Transverse colon (tissue), 4 donors: ENCODE results near the gene NFYC. TPM values are rescaled to one million over a fixed set of nuclear protein-coding genes. Genes with fewer than 3 reads are reported as not detected.

ENCODE experiments used
- DNase-seq: peaks from one replicate; pipeline ENCODE4 v3.0.0-alpha.2; 2019
- H3K27ac ChIP-seq, 4 donors: fragments of 200-600 bp; sonication (generic); 2 replicates each; pipeline ENCODE4 v1.5.1; 2016 to 2018; ENCODE audit warnings: inconsistent platforms in 4 of 4
- H3K27me3 ChIP-seq: fragments of 200-600 bp; sonication (generic); 2 replicates; pipeline ENCODE4 v1.5.1; 2017; ENCODE audit warnings: inconsistent platforms
- H3K36me3 ChIP-seq, 4 donors: fragments of 200-600 bp; sonication (generic); 2 replicates each; pipeline ENCODE4 v1.5.1; 2017 to 2019; ENCODE audit warnings: inconsistent platforms in 4 of 4
- H3K4me1 ChIP-seq, 4 donors: fragments of 200-600 bp; sonication (generic); 2 replicates each; pipeline ENCODE4 v1.5.1; 2017 to 2020; ENCODE audit warnings: inconsistent platforms in 4 of 4
- H3K4me3 ChIP-seq, 4 donors: fragments of 200-600 bp; sonication (generic); 1 replicate in 1 of 4; 2 replicates in 3 of 4; pipeline versions ENCODE4 v1.5.1 to v1.6.1; 2017 to 2019; ENCODE audit warnings: inconsistent platforms in 4 of 4
- H3K9me3 ChIP-seq, 2 donors: fragments of 200-600 bp; sonication (generic); 2 replicates each; pipeline ENCODE4 v1.5.1; 2017 to 2019; ENCODE audit warnings: inconsistent platforms in 2 of 2
- EP300 ChIP-seq: sonication (generic); formaldehyde crosslinking; IDR thresholded peaks from one replicate; pipeline ENCODE4 v1.6.1; 2017; ENCODE audit warnings: antibody characterized with exemption, low read depth
- POLR2A ChIP-seq: fragments of 450-650 bp; IDR thresholded peaks from one replicate; pipeline ENCODE4 v1.6.1; 2016; ENCODE audit warnings: antibody characterized with exemption, mild to moderate bottlenecking, moderate library complexity
- POLR2AphosphoS5 ChIP-seq, 3 donors: sonication (generic); formaldehyde crosslinking; IDR thresholded peaks; one replicate each; pipeline ENCODE4 v1.6.1; 2016; ENCODE audit warnings: antibody characterized with exemption in 3 of 3
- WGBS, 2 donors: methylation state at CpG; one replicate each; pipeline ENCODE4 v1.1.5; 2018; ENCODE audit warnings: low coverage in 1 of 2; 5-methylcytosine and 5-hydroxymethylcytosine counted together
- in situ Hi-C, 4 donors: fragments of 200-750 bp; cut with MboI; loops; one replicate each; pipeline versions ENCODE4 v1.15.0 to v1.15.1; 2017; ENCODE audit warnings: low sequenced_read_pairs in 3 of 4, low pct_ligation_motif_present in 1 of 4, low pct_unique_long_range_greater_than_20kb in 1 of 4
- intact Hi-C: fragments of 100-400 bp; cut with DNase I; formaldehyde crosslinking; loops from one replicate; pipeline ENCODE4 v1.15.1; 2023; ENCODE audit warnings: low total_unique reads
- total RNA-seq, 4 donors: library from RNA; depleted of rRNA; stranded (reverse); fragments of >200 nt; gene quantifications; one replicate each; pipeline ENCODE4 v1.1.0, GENCODE V29; 2016
- TF ChIP-seq, protein P1 (sequence below), 5 experiments: fragments of 200-600 bp in 3 of 5; fragments of 450-650 bp in 2 of 5; sonication (generic) in 3 of 5; IDR thresholded peaks; 1 replicate in 2 of 5; 2 replicates in 3 of 5; pipeline ENCODE4 v1.5.1; 2016 to 2017; ENCODE audit warnings: antibody characterized with exemption in 5 of 5, inconsistent platforms in 3 of 5, mild to moderate bottlenecking in 2 of 5, moderate library complexity in 1 of 5

NFYC gene
- total RNA-seq: 100 to 1,000 TPM in 1 of 4 donors, 10 to 100 TPM in 3; 34.4 to 101 (median 76.4) TPM

DNA sequence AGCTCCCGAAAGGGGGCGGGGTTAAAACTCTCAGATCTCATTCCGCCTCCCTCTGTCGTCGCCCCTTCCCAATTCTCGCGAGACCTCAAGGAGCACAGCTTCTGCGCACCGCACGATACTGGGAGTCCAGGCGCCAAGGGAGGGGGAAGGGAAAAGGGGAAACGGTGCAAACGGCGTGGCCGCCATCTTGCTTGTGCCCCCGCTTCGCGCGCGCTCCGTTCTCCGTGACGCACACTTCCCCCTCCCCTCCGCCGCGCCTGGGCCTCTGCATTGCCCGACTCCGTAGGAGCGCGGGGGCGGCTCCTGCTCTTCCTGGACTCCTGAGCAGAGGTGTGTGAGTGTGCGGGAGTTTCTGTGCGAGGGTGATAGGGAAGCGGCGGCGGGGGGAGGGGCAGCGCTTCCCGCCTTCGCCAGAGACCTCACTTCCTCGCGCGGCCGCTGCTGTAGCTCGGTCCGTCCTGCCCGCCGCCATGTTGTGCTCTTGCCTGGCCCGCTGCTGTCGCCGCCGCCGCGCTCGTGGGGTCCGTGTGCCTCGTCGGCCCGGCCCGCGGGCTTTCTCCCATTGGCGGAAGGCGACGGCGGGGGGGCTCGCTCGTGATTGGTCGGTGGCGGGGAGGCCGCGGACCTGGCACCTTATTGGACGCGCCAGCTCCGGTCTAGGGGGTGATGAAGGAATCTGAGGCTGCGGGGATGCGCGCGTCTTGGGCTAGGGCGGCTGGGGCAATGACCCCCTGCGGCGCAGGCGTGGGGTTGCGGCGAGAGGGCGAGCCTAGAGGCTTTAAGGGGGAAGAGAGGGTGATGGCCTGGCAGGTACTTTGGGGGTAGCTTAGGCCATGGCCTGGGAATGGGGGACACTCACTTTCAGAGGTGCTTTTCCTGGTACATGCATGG is at the start of gene NFYC:
NFYC (plus strand) TSS at position 167 of the 891 bp plus-strand sequence. CDS start 47,140 bp downstream, outside the sequence.
- H3K4me3 ChIP-seq: peak within 1 kb of the TSS; percentile 72 to 84 (median 78)
- intact Hi-C loops: no loop called here
- TF ChIP-seq, protein P1, sequence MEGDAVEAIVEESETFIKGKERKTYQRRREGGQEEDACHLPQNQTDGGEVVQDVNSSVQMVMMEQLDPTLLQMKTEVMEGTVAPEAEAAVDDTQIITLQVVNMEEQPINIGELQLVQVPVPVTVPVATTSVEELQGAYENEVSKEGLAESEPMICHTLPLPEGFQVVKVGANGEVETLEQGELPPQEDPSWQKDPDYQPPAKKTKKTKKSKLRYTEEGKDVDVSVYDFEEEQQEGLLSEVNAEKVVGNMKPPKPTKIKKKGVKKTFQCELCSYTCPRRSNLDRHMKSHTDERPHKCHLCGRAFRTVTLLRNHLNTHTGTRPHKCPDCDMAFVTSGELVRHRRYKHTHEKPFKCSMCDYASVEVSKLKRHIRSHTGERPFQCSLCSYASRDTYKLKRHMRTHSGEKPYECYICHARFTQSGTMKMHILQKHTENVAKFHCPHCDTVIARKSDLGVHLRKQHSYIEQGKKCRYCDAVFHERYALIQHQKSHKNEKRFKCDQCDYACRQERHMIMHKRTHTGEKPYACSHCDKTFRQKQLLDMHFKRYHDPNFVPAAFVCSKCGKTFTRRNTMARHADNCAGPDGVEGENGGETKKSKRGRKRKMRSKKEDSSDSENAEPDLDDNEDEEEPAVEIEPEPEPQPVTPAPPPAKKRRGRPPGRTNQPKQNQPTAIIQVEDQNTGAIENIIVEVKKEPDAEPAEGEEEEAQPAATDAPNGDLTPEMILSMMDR (IDR thresholded peaks at IDR 0.05): peak in 1 of 5 experiments; percentile 25
- TF ChIP-seq EP300: no peak
- TF ChIP-seq POLR2AphosphoS5 (IDR thresholded peaks at IDR 0.05): peak; percentile 89 to 97 (median 97)
- peak; percentile 95 for TF ChIP-seq POLR2A
- no peaks in the 10 kb centered on the region for H3K9me3 ChIP-seq
- H3K27me3 ChIP-seq: no peaks in the 10 kb centered on the region
- 1% methylated on average over 83 of the region's 84 CpGs; no CpG with 5 or more reads in 1 of the 2 donors for WGBS, 2 donors
- peak within 1 kb of the TSS; percentile 97 to 99 (median 98) for H3K27ac ChIP-seq
- DNase-seq: peak; percentile 98
- H3K36me3 ChIP-seq: no peaks in the 10 kb centered on the region
- in situ Hi-C loops: no loop called here
- H3K4me1 ChIP-seq: peaks cover 0 to 53% (median 20%) of the 10 kb centered on the region in 4 donors

DNA sequence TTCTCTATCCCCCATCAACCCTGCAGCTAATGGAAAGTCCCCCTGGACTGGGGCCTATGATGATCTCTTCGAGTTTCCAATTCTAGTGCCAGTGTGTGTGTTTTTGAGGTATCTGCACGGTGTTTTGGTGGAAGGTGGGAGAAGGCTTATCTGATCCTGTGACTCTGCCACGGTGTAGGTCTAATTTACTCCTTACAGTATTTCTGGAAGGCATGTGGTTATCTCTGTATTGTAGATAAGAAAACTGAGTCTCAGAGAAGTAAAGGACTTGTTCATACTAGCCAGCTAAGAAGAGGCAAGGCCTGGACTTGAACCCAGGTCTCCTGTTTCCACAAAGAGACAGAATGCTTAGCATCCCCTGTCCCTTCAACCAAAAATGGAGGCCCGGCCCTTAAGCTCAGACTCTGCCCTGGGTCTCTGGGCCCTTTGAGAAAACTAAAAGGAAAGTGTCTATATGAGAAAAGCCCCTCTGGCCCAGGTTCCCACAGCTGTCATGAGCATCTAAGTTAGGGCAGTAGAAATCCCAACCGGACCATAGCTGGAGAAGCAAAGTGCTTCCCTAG is 46.3 kb upstream of the NFYC start:
- Histone ChIP-seq H3K4me3 (no peak overlapping the region), H3K4me1 (peaks cover 0 to 6% (median 0%) of the 10 kb centered on the region in 4 donors), H3K27ac (no peak overlapping the region), H3K36me3 (no peaks in the 10 kb centered on the region), H3K9me3 (no peaks in the 10 kb centered on the region), H3K27me3 (no peaks in the 10 kb centered on the region)
- no peak for TF ChIP-seq POLR2A
- no peak for TF ChIP-seq EP300
- TF ChIP-seq, protein P1 (IDR thresholded peaks at IDR 0.05): no peak
- no peak for TF ChIP-seq POLR2AphosphoS5 (IDR thresholded peaks at IDR 0.05)
- intact Hi-C loops: no loop called here
- DNase-seq: no peak
- in situ Hi-C loops: no loop called here
- 83 to 98% methylated on average over 4 to 5 of the region's 5 CpGs for WGBS, 2 donors

DNA sequence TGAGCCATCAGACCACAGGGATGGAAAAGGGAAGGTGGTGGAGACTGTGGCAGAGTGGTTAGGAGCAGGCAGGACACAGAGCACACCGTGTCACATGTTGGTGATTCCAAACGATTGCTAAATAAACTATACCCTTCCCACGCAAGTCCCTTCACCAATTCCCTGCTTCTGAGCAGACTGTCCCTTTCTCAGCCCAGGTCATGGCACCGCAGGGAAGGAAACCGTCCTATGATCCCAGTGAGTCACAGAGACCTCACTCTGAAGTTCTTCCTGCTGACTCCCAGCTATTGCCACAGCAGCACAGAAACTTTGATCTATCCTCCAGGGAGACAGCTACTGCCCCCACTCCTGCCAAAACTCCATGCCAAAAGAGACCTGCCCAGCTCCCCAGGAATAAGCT is 45.2 kb upstream of the NFYC start:
- DNase-seq: no peak
- peaks cover 0 to 6% (median 3%) of the 10 kb centered on the region in 4 donors for H3K4me1 ChIP-seq

DNA sequence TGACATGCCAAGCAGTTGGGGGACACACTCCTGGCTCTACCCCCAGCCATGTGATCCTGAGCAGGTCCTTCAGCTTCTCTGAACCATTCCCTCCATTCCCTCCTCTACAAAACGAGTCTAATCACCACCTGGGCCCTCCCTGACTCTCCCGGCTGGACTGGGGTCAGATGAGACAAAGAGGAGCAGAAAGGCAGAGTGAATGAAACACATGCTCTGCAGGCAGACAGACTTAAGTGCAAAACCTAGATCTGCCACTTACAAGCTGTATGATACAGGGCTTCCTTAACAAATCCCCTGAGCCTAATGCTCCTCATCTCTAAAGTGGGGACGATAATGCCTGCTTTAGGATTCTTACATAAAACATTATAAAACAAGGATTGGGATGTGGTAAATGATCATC is 43.3 kb upstream of the NFYC start:
- in situ Hi-C loops (no loop called here), intact Hi-C loops (no loop called here)
- Histone ChIP-seq H3K9me3 (no peaks in the 10 kb centered on the region), H3K4me1 (peaks cover 0 to 13% (median 8%) of the 10 kb centered on the region in 4 donors), H3K36me3 (no peaks in the 10 kb centered on the region), H3K27me3 (no peaks in the 10 kb centered on the region), H3K27ac (no peak overlapping the region), H3K4me3 (no peak overlapping the region)
- 77 to 100% methylated on average over 1 to 3 of the region's 3 CpGs for WGBS, 2 donors
- TF ChIP-seq POLR2AphosphoS5 (IDR thresholded peaks at IDR 0.05) (no peak), EP300 (no peak), POLR2A (no peak)
- TF ChIP-seq, protein P1 (IDR thresholded peaks at IDR 0.05): no peak
- no peak for DNase-seq

More for the DNA sequence above, 45.2 kb upstream of the NFYC start:
- in situ Hi-C loops (no loop called here), intact Hi-C loops (no loop called here)
- Histone ChIP-seq H3K36me3 (no peaks in the 10 kb centered on the region), H3K27ac (no peak overlapping the region), H3K27me3 (no peaks in the 10 kb centered on the region), H3K9me3 (no peaks in the 10 kb centered on the region), H3K4me3 (no peak overlapping the region)
- WGBS, 2 donors: 40 to 69% methylated on average over 1 to 5 of the region's 5 CpGs
- TF ChIP-seq POLR2AphosphoS5 (IDR thresholded peaks at IDR 0.05) (no peak), EP300 (no peak), POLR2A (no peak)
- TF ChIP-seq, protein P1 (IDR thresholded peaks at IDR 0.05): no peak
